GM13976 (cell line): ENCODE results near the gene TCF4.

ENCODE experiments used
- DNase-seq: peaks from one replicate; pipeline ENCODE4 v3.0.0; 2012; ENCODE audit warnings: low spot score
- in situ Hi-C: fragments of 300-500 bp; cut with MboI; formaldehyde crosslinking; loops from one replicate; pipeline ENCODE4 v1.12.0; 2022; ENCODE audit warnings: low sequenced_read_pairs, mixed read lengths, inconsistent platforms; ENCODE audit not compliant: unreplicated experiment
- TF ChIP-seq, protein P1 (sequence below): IDR thresholded peaks from 2 replicates; pipeline ENCODE4 v1.5.1; 2012; ENCODE audit warnings: borderline replicate concordance, mild to moderate bottlenecking; ENCODE audit not compliant: insufficient read depth; ENCODE audit errors: extremely low read depth, missing control alignments, control extremely low read depth

Gene TCF4

DNA sequence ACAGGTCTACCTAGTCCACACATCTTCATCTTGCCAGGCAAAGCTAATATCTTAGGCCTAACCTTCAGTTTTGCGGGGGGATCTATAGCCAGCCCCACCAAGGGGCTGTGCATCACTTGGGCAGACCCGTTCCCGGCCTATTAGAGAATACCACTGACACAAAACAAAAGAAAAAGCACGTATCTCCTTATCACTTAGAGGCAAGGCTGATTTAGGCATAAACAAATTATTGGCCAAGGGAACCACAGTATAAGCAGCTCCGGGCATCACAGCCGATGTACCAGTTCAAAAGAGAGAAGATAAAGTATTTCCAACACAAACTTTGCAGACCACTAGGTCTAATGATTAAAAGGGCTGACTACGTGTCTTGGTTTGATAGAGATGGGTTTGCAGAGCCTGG is 248.0 kb downstream of the TCF4 start:
- TF ChIP-seq, protein P1, sequence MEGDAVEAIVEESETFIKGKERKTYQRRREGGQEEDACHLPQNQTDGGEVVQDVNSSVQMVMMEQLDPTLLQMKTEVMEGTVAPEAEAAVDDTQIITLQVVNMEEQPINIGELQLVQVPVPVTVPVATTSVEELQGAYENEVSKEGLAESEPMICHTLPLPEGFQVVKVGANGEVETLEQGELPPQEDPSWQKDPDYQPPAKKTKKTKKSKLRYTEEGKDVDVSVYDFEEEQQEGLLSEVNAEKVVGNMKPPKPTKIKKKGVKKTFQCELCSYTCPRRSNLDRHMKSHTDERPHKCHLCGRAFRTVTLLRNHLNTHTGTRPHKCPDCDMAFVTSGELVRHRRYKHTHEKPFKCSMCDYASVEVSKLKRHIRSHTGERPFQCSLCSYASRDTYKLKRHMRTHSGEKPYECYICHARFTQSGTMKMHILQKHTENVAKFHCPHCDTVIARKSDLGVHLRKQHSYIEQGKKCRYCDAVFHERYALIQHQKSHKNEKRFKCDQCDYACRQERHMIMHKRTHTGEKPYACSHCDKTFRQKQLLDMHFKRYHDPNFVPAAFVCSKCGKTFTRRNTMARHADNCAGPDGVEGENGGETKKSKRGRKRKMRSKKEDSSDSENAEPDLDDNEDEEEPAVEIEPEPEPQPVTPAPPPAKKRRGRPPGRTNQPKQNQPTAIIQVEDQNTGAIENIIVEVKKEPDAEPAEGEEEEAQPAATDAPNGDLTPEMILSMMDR = no peak
- no peak for DNase-seq

DNA sequence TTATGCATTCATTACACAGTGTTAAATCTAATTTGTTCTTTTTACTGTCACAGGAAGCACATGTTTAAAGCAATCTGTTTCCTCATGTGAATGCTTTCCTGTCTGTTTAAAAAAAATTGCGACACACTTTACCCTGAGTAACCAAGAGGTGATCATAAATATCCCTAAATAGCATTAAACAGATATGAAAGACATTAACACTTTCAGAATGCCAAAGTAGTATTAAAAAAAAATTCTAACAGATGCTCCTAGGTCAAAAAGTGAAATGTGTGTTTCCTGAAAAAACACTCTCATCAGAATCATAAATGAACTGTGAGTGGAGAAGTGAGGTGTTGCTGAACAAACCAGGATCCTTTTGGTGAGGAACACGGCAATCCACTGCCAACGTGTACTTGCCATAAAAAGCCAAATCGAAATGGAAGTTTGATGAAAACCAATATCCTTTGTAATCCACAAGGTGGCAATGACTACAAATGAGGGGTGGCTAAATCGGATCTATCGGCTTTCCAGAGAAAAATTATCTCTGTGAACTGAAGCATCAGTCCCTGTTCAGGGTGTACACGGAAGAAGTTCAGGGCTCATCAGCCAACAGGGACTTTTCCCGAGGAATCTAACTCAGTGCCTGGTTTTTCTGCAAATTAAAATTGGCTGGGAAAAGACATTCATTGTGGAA is 248.9 kb downstream of the TCF4 start:
- DNase-seq = no peak
- TF ChIP-seq, protein P1 = no peak
- in situ Hi-C loops = no loop called here

More for the DNA sequence above, 248.0 kb downstream of the TCF4 start:
- in situ Hi-C loops = no loop called here

DNA sequence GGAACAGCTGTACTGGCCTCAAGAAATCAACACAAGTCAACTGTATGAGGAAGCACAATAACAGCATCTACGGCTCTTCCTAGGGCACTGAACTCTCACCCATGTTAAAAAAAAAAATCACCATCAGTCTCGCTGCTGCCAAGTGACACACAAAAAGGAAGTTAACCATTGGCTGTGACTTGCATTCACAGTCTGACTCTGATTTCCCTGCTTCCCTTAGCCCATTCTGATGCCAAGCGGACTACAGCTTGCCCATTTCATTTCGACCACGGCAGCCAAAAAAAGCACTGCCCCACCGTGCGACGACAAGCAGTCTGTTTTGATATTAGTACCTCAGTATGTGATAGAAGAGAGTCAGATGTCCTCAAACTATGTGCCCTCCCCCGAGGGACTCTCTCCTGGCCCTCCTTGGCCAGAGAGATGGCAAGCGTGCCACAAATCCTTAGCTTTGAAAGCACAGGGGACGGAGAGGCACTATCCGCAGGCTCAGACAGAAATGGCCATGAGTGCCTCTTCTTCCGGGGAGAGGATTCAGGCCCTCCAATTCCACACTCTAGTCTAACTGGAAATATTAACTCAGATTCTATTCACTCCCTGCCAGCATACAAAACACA is 250.0 kb downstream of the TCF4 start:
- TF ChIP-seq, protein P1 = no peak
- in situ Hi-C loops = no loop called here
- DNase-seq = no peak

DNA sequence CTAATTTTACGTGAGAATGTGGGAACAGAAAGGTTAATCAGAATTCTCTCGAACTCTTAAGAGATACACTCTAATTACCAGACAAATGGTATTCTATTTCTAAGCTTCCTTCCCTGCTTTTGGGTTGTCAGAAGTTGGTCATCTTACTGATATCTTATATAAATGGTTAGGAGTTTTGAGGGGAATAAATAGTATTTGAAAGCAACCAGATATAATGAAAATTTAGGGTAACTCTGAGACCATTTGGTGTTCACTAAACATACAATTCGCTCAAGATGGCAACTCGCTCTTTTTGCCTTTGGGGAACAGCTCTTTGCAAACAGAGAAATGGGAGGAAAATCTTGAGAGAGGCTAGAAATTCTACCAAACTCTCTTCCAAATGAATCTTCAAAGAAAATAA is 250.9 kb downstream of the TCF4 start:
- TF ChIP-seq, protein P1 = no peak
- in situ Hi-C loops = no loop called here
- no peak for DNase-seq

DNA sequence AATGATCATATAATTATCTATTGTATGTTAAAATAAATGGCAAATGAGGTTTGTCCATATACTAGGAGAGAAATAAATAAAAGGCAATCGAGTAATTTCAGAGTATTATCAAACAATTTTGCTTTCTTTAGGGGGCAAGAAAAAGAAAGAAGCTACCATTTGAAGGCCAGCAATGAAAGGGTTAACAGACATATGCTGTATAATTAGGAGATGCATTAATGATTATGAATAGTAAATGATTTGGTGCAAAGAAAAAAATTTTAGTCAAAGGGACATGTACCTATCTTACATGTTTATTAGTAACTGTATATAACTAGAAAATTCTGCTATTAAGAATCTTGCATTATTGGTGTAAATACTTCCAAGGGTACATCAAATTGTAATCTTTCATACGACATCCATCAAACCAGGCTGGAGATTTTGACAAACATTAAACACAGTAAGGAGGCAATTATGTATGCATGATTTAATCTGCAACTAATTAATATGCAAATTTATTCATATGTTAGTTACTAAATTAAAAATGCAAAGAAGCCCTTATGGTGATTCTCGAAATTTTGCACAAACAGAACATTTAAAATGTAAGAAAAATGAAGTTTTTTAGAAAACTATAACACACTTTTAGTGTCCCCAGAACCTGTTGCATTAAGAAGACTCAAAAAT is 251.4 kb downstream of the TCF4 start:
- in situ Hi-C loops = no loop called here
- no peak for DNase-seq
- TF ChIP-seq, protein P1 = no peak

DNA sequence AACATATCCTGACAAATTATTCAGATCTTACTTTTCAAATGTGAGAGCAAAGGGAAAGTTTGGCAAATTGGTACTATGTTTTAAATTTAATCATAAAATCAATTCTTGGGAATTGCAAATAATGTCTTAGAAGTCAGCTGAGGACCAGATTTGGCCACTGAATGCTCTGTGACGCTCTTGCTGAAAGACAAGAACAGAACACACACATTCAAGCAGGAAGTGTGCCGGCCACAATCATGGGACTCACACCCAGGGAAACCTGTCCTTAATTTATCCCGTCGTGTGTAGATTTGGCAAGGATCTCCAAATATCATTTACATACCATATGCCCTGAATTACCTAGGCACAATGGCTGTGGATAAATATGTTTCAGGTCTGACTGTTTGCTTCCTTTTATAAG is 253.1 kb downstream of the TCF4 start:
- DNase-seq = no peak
- in situ Hi-C loops = no loop called here
- TF ChIP-seq, protein P1 = no peak
